ACC112 (cell line): ENCODE data around the gene NCCRP1.

Experiments used
- H2AFZ ChIP-seq: fragments of 200-600 bp; sonication (generic); one replicate; pipeline ENCODE4 v1.6.0; 2017; ENCODE audit warnings: antibody characterized with exemption, low read length; ENCODE audit not compliant: unreplicated experiment
- H3K27ac ChIP-seq: fragments of 200-600 bp; sonication (generic); 2 replicates; pipeline ENCODE4 v1.5.1; 2014; ENCODE audit warnings: low read depth, mild to moderate bottlenecking, antibody characterized with exemption, low read length, moderate library complexity
- H3K27me3 ChIP-seq: fragments of 200-600 bp; sonication (generic); 2 replicates; pipeline ENCODE4 v1.6.1; 2014; ENCODE audit warnings: mild to moderate bottlenecking, antibody characterized with exemption, low read length, moderate library complexity, mixed read lengths; ENCODE audit not compliant: insufficient read depth
- H3K36me3 ChIP-seq: fragments of 200-600 bp; sonication (generic); 2 replicates; pipeline ENCODE4 v1.6.1; 2016; ENCODE audit warnings: mild to moderate bottlenecking, antibody characterized with exemption, low read length, moderate library complexity, mixed read lengths; ENCODE audit not compliant: insufficient read depth
- H3K4me1 ChIP-seq: fragments of 200-600 bp; sonication (generic); one replicate; pipeline ENCODE4 v1.6.1; 2016; ENCODE audit warnings: low read length, mixed read lengths; ENCODE audit not compliant: insufficient read depth, unreplicated experiment, control insufficient read depth
- H3K4me3 ChIP-seq: fragments of 200-600 bp; sonication (generic); 2 replicates; pipeline ENCODE4 v1.5.1; 2014; ENCODE audit warnings: mild to moderate bottlenecking, low read depth, low read length
- H3K79me2 ChIP-seq: fragments of 200-600 bp; sonication (generic); one replicate; pipeline ENCODE4 v1.6.0; 2016; ENCODE audit warnings: low read length; ENCODE audit not compliant: control insufficient read depth, unreplicated experiment, insufficient read depth

NCCRP1 gene

DNA sequence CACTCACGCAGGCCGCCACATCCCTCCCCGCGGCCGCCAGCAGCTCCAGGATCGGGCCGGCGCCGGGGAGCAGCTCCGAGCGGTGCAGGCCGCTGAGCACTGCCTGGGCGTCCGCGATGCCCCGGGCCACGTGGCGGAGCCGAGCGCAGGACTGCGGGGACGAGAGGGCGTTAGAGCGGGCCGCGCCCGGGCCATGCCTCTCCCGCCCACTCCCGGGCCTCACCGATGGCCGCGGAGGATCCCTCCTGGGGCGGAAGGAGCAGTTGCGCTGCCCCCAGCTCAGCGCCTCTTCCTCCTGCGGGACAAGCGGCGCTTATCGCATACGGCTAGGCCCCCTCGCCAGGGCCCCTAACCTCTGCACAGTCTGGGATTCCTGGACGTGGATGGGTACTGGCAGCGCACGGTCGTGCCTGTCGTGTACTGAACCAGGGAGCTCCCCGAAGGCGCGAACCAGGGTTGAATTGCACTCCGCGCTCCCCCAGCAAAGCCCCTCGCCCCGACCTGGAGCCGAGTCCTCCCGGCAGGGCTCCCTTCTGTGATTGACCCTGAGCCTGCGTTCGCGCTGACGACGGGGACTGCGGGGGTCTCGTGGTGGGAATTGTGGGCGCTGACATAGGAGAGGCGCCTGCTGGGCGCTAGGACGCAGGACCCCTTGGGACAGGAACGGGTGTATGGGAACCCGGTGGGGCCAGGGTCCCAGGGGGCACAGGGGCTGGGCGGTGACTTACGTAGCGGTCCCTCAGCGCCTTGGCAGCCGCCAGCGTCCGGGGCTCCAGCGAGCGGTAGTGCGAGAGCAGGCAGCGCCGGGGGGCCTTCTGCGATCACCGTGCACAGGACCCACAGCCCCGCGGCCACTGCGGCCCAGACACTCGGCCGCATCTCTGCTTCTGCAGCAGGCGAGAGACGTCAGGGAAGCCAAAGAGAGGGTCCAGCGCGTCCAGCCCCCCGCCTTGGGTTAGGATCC is 51.2 kb downstream of the NCCRP1 start:
- H2AFZ ChIP-seq = no peak overlapping the region

DNA sequence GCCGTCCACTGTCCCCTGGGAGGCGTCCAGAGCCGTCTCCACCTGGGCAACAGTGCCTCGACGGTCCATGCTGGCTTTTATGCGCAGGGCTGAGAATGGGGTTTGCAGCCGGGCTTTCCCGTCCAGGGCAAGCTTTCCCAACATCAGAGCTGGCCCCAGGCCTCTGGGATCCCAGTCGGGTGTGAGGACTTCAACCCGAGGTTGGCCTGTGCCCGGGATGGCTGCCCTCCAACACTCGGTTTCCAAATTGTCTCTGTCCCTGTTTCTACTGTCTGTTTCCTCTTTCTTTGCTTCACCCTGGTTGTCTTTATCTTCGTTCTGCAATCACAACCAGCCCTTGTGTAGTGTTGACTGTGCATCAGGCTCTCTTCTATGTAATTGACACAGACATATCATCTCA is 52.0 kb downstream of the NCCRP1 start, which contains the start of gene IFNL4:
IFNL4 (minus strand) TSS at position 51 of the 400 bp plus-strand sequence.
- H2AFZ ChIP-seq = no peak within 1 kb of the TSS
- peak within 1 kb of the TSS; percentile 74 for H3K4me3 ChIP-seq
- no peak within 1 kb of the TSS for H3K27ac ChIP-seq
- no peaks in the 10 kb centered on the region for H3K36me3 ChIP-seq
- H3K79me2 ChIP-seq = no peaks in the 10 kb centered on the region
- H3K4me1 ChIP-seq = no peaks in the 10 kb centered on the region
- peaks cover 11% of the 10 kb centered on the region; the same call in 1 of the 2 replicates for H3K27me3 ChIP-seq

More for the DNA sequence above, 51.2 kb downstream of the NCCRP1 start:
- no peaks in the 10 kb centered on the region for H3K36me3 ChIP-seq
- no peak overlapping the region for H3K27ac ChIP-seq
- H3K27me3 ChIP-seq = peaks cover 11% of the 10 kb centered on the region; the same call in 1 of the 2 replicates
- no peaks in the 10 kb centered on the region for H3K4me1 ChIP-seq
- H3K4me3 ChIP-seq = peak overlapping the region; percentile 74
- H3K79me2 ChIP-seq = no peaks in the 10 kb centered on the region

DNA sequence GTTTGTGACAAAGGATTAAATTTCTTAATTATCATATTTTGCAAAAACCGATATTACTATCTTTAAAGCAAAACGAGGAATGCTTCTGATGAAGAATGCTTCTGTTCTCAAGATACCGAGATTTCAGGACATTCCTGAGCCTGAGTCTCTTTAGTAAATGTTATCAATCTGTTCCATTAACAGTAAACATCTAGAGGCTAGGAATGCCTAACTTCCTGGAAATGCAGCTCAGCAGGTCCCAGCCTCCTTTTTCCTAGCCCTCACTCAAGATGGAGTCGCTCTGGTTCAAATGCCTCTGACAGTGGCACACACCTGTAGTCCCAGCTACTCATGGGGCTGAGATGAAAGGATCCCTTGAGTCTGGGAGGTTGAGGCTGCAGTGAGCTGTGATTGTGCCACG is 54.3 kb downstream of the NCCRP1 start:
- Histone ChIP-seq H3K4me1 (no peaks in the 10 kb centered on the region), H3K4me3 (no peak overlapping the region), H3K79me2 (no peaks in the 10 kb centered on the region), H3K27me3 (peaks cover 14% of the 10 kb centered on the region; the same call in 1 of the 2 replicates), H2AFZ (no peak overlapping the region), H3K36me3 (no peaks in the 10 kb centered on the region), H3K27ac (no peak overlapping the region)
